ENCODE measurements around the gene AIG1.

Gene AIG1

GRCh38 chr6:143357152-143357551 is 296.5 kb downstream of the AIG1 start:
- no peak for TF ChIP-seq CTCF (IDR thresholded peaks at IDR 0.05; ENCODE audit: low read depth, low read length, missing control alignments)
- no peak for DNase-seq (ENCODE audit: extremely low read depth, low read depth)
- H3K4me3 ChIP-seq (replicated peaks; ENCODE audit: low read depth, low read length) = no peak overlapping the region

- H3K4me3 ChIP-seq (replicated peaks; ENCODE audit: low read depth, low read length) = no peak overlapping the region
- no peak for DNase-seq (ENCODE audit: extremely low read depth, low read depth)
- TF ChIP-seq CTCF (IDR thresholded peaks at IDR 0.05; ENCODE audit: low read depth, low read length, missing control alignments) = no peak
These were observed 297.0 kb downstream of the AIG1 start for GRCh38 chr6:143357561-143358255.

GRCh38 chr6:143361536-143362191 is 301.0 kb downstream of the AIG1 start:
- no peak for TF ChIP-seq CTCF (IDR thresholded peaks at IDR 0.05; ENCODE audit: low read depth, low read length, missing control alignments)
- no peak for DNase-seq (ENCODE audit: extremely low read depth, low read depth)
- no peak overlapping the region for H3K4me3 ChIP-seq (replicated peaks; ENCODE audit: low read depth, low read length)

- no peak overlapping the region for H3K4me3 ChIP-seq (replicated peaks; ENCODE audit: low read depth, low read length)
- no peak for TF ChIP-seq CTCF (IDR thresholded peaks at IDR 0.05; ENCODE audit: low read depth, low read length, missing control alignments)
These were observed 301.5 kb downstream of the AIG1 start for GRCh38 chr6:143362192-143362558.

GRCh38 chr6:143363299-143363698 is 302.6 kb downstream of the AIG1 start:
- DNase-seq (ENCODE audit: extremely low read depth, low read depth) = no peak
- H3K4me3 ChIP-seq (replicated peaks; ENCODE audit: low read depth, low read length) = no peak overlapping the region

More at GRCh38 chr6:143362192-143362558, 301.5 kb downstream of the AIG1 start:
- DNase-seq (ENCODE audit: extremely low read depth, low read depth) = no peak

GRCh38 chr6:143368426-143368825 is 307.7 kb downstream of the AIG1 start:
- DNase-seq (ENCODE audit: extremely low read depth, low read depth) = no peak
- no peak overlapping the region for H3K4me3 ChIP-seq (replicated peaks; ENCODE audit: low read depth, low read length)
- no peak for TF ChIP-seq CTCF (IDR thresholded peaks at IDR 0.05; ENCODE audit: low read depth, low read length, missing control alignments)

More at GRCh38 chr6:143363299-143363698, 302.6 kb downstream of the AIG1 start:
- TF ChIP-seq CTCF (IDR thresholded peaks at IDR 0.05; ENCODE audit: low read depth, low read length, missing control alignments) = no peak

Measured in HFF-Myc (cell line).